HepG2 (cell line): ENCODE data around the gene TXNRD2. TPM values are rescaled to one million over a fixed set of nuclear protein-coding genes. Genes with fewer than 3 reads are reported as not detected.

Experiments used
- ATF1 ChIP-seq: IDR thresholded peaks from 2 replicates; pipeline ENCODE4 v1.6.1; 2016; ENCODE audit warnings: mild to moderate bottlenecking, control low read depth
- CREM ChIP-seq, 2 experiments: sonication (generic) in 1 of 2; formaldehyde crosslinking in 1 of 2; IDR thresholded peaks; 2 replicates each; pipeline versions ENCODE4 v1.4.0 to v1.6.1; 2016 to 2020; ENCODE audit warnings: antibody characterized with exemption in 1 of 2, mild to moderate bottlenecking in 1 of 2, missing genetic modification reagents in 1 of 2
- FOXC1 ChIP-seq: sonication (generic); formaldehyde crosslinking; IDR thresholded peaks from 2 replicates; pipeline ENCODE4 v1.8.0; 2022; ENCODE audit warnings: mild to moderate bottlenecking, missing genetic modification reagents, borderline replicate concordance
- GFI1 ChIP-seq: sonication (generic); formaldehyde crosslinking; IDR thresholded peaks from 2 replicates; pipeline ENCODE4 v1.5.0; 2020; ENCODE audit warnings: missing genetic modification reagents, mild to moderate bottlenecking, borderline replicate concordance
- KAT8 ChIP-seq: IDR thresholded peaks from 2 replicates; pipeline ENCODE4 v1.6.1; 2016; ENCODE audit warnings: missing genetic modification reagents, missing compliant biosample characterization
- KDM6A ChIP-seq: IDR thresholded peaks from 2 replicates; pipeline ENCODE4 v1.6.1; 2016; ENCODE audit warnings: low read depth
- KLF12 ChIP-seq: sonication (generic); formaldehyde crosslinking; IDR thresholded peaks from 2 replicates; pipeline ENCODE4 v1.4.0; 2020; ENCODE audit warnings: missing genetic modification reagents, borderline replicate concordance
- MIER2 ChIP-seq: IDR thresholded peaks from 2 replicates; pipeline ENCODE4 v1.6.1; 2016; ENCODE audit warnings: missing biosample characterization, missing genetic modification reagents
- RBAK ChIP-seq: sonication (generic); formaldehyde crosslinking; IDR thresholded peaks from 2 replicates; pipeline ENCODE4 v1.5.1; 2020; ENCODE audit warnings: mild to moderate bottlenecking, missing genetic modification reagents
- SP4 ChIP-seq: sonication (generic); formaldehyde crosslinking; IDR thresholded peaks from 2 replicates; pipeline ENCODE4 v1.8.1; 2023; ENCODE audit warnings: mild to moderate bottlenecking, missing genetic modification reagents
- TCF7L2 ChIP-seq: IDR thresholded peaks from 2 replicates; pipeline ENCODE4 v1.6.1; 2011; ENCODE audit warnings: mild to moderate bottlenecking, low read depth, low read length, moderate library complexity
- TRAFD1 ChIP-seq: sonication (generic); formaldehyde crosslinking; IDR thresholded peaks from 2 replicates; pipeline ENCODE4 v1.5.1; 2020; ENCODE audit warnings: missing genetic modification reagents, mild to moderate bottlenecking, borderline replicate concordance
- ZBTB21 ChIP-seq: sonication (generic); formaldehyde crosslinking; IDR thresholded peaks from 2 replicates; pipeline ENCODE4 v1.4.0; 2020; ENCODE audit warnings: missing genetic modification reagents
- ZBTB4 ChIP-seq: sonication (generic); formaldehyde crosslinking; IDR thresholded peaks from 2 replicates; pipeline ENCODE4 v1.4.0; 2020; ENCODE audit warnings: missing genetic modification reagents, mild to moderate bottlenecking, borderline replicate concordance
- ZC3H13 ChIP-seq: sonication (generic); formaldehyde crosslinking; IDR thresholded peaks from 2 replicates; pipeline ENCODE4 v1.8.1; 2023; ENCODE audit warnings: mild to moderate bottlenecking, missing genetic modification reagents, moderate library complexity
- ZFP37 ChIP-seq: sonication (generic); formaldehyde crosslinking; IDR thresholded peaks from 2 replicates; pipeline ENCODE4 v1.4.0; 2020; ENCODE audit warnings: missing genetic modification reagents, borderline replicate concordance
- ZNF138 ChIP-seq: sonication (generic); formaldehyde crosslinking; IDR thresholded peaks from 2 replicates; pipeline ENCODE4 v1.5.0; 2020; ENCODE audit warnings: mild to moderate bottlenecking, low read depth, missing genetic modification reagents
- ZNF230 ChIP-seq: sonication (generic); formaldehyde crosslinking; IDR thresholded peaks from 2 replicates; pipeline ENCODE4 v1.4.0; 2020; ENCODE audit warnings: mild to moderate bottlenecking, missing genetic modification reagents
- ZNF430 ChIP-seq: sonication (generic); formaldehyde crosslinking; IDR thresholded peaks from 2 replicates; pipeline ENCODE4 v1.9.0; 2021; ENCODE audit warnings: mild to moderate bottlenecking, missing genetic modification reagents
- ZNF577 ChIP-seq: sonication (generic); formaldehyde crosslinking; IDR thresholded peaks from 2 replicates; pipeline ENCODE4 v1.4.0; 2020; ENCODE audit warnings: mild to moderate bottlenecking, low read depth, missing genetic modification reagents, borderline replicate concordance
- ZNF616 ChIP-seq: sonication (generic); formaldehyde crosslinking; IDR thresholded peaks from 2 replicates; pipeline ENCODE4 v1.5.0; 2020; ENCODE audit warnings: low read depth, mild to moderate bottlenecking, missing genetic modification reagents
- ZNF629 ChIP-seq: sonication (generic); formaldehyde crosslinking; conservative IDR thresholded peaks from 2 replicates; pipeline ENCODE4 v1.5.0; 2020; ENCODE audit warnings: missing genetic modification reagents
- ZNF672 ChIP-seq: sonication (generic); formaldehyde crosslinking; IDR thresholded peaks from 2 replicates; pipeline ENCODE4 v1.8.1; 2022; ENCODE audit warnings: missing genetic modification reagents
- ZSCAN30 ChIP-seq: sonication (generic); formaldehyde crosslinking; IDR thresholded peaks from 2 replicates; pipeline ENCODE4 v1.5.0; 2020; ENCODE audit warnings: mild to moderate bottlenecking, missing genetic modification reagents
- polyA plus RNA-seq, 8 experiments: library from polyadenylated mRNA; depleted of rRNA in 3 of 8; stranded (reverse) in 7 of 8; unstranded in 1 of 8; fragments of >200 nt; fragmentation: Illumina TruSeq in 4 of 8; extraction: Trizol in 4 of 8; gene quantifications; 2 replicates each; pipeline versions ENCODE4 v1.2.1 to v1.2.3, GENCODE V29; 2011 to 2016; ENCODE audit warnings: low read depth in 4 of 8, missing spikeins in 1 of 8, mixed read lengths in 1 of 8; ENCODE audit not compliant: insufficient read depth in 1 of 8
- total RNA-seq, 5 experiments: library from RNA; depleted of rRNA; stranded (reverse); fragments of >200 nt; fragmentation: Illumina TruSeq; extraction: Trizol; gene quantifications; 2 replicates each; pipeline ENCODE4 v1.2.3, GENCODE V29; 2016; ENCODE audit warnings: low read depth in 1 of 5

Gene TXNRD2
- total and polyA plus RNA-seq, 2 of the 13 experiments (the other 11 are each of a cell fraction or from before 2014, with no cell fraction given), result 17.5 to 18.6 TPM

- TF ChIP-seq ZBTB4 (CRISPR knock-in tag), result 0 out of 2 replicates have a peak, but pooled peaks have one; percentile 18
- TF ChIP-seq ZNF138 (CRISPR knock-in tag), result no peak
- 0 out of 2 replicates have a peak, but pooled peaks have one; percentile 28 for TF ChIP-seq SP4 (CRISPR knock-in tag)
- TF ChIP-seq KDM6A (CRISPR knock-in tag), result peak; percentile 55; the same call in 1 of the 2 replicates
- TF ChIP-seq ZNF230 (CRISPR knock-in tag), result no peak
- no peak for TF ChIP-seq ZNF577
- peak; percentile 53; the same call in 1 of the 2 replicates for TF ChIP-seq ZC3H13
- TF ChIP-seq ZNF672 (CRISPR knock-in tag), result no peak
- no peak for TF ChIP-seq MIER2
- TF ChIP-seq CREM (IDR thresholded peaks at IDR 0.05), result peak; percentile 62
- TF ChIP-seq CREM (CRISPR knock-in tag; IDR thresholded peaks at IDR 0.05), result no peak
- 0 out of 2 replicates have a peak, but pooled peaks have one; percentile 14 for TF ChIP-seq KAT8 (CRISPR knock-in tag)
- no peak for TF ChIP-seq TCF7L2
- peak; percentile 15; the same call in 1 of the 2 replicates for TF ChIP-seq KLF12 (CRISPR knock-in tag)
- no peak for TF ChIP-seq FOXC1 (CRISPR knock-in tag)
- peak; percentile 24; the same call in 1 of the 2 replicates for TF ChIP-seq ZFP37 (CRISPR knock-in tag)
- TF ChIP-seq ZNF629 (CRISPR knock-in tag), result no peak
- 0 out of 2 replicates have a peak, but pooled peaks have one; percentile 13 for TF ChIP-seq ZNF616 (CRISPR knock-in tag)
- TF ChIP-seq ZBTB21 (CRISPR knock-in tag), result peak; percentile 55; the same call in 1 of the 2 replicates
- 0 out of 2 replicates have a peak, but pooled peaks have one; percentile 8 for TF ChIP-seq ATF1 (CRISPR knock-in tag)
- TF ChIP-seq RBAK, result no peak
- peak; percentile 82; the same call in 1 of the 2 replicates for TF ChIP-seq TRAFD1
- peak; percentile 52; the same call in 1 of the 2 replicates for TF ChIP-seq GFI1 (CRISPR knock-in tag)
- TF ChIP-seq ZNF430 (CRISPR knock-in tag), result peak; percentile 25; the same call in 1 of the 2 replicates
- peak; percentile 79; the same call in 1 of the 2 replicates for TF ChIP-seq ZSCAN30 (CRISPR knock-in tag)
Observed at GRCh38 chr22:19855504-19856409, 85.9 kb downstream of the TXNRD2 start (continued).
